Measurements from ENCODE around the gene PHACTR3.

- TF ChIP-seq EZH2phosphoT487 (IDR thresholded peaks at IDR 0.05; ENCODE audit: unreplicated experiment) (no peak), POLR2AphosphoS5 (IDR thresholded peaks at IDR 0.05; ENCODE audit: low read depth) (no peak), EZH2 (IDR thresholded peaks at IDR 0.05; ENCODE audit: low read depth, unreplicated experiment) (no peak), CREB1 (CRISPR knock-in tag; IDR thresholded peaks at IDR 0.05; ENCODE audit: low read depth) (no peak), NANOG (IDR thresholded peaks at IDR 0.05; ENCODE audit: borderline replicate concordance) (no peak), JUNB (IDR thresholded peaks at IDR 0.05; ENCODE audit: unreplicated experiment) (no peak)
- TF ChIP-seq, protein P1, sequence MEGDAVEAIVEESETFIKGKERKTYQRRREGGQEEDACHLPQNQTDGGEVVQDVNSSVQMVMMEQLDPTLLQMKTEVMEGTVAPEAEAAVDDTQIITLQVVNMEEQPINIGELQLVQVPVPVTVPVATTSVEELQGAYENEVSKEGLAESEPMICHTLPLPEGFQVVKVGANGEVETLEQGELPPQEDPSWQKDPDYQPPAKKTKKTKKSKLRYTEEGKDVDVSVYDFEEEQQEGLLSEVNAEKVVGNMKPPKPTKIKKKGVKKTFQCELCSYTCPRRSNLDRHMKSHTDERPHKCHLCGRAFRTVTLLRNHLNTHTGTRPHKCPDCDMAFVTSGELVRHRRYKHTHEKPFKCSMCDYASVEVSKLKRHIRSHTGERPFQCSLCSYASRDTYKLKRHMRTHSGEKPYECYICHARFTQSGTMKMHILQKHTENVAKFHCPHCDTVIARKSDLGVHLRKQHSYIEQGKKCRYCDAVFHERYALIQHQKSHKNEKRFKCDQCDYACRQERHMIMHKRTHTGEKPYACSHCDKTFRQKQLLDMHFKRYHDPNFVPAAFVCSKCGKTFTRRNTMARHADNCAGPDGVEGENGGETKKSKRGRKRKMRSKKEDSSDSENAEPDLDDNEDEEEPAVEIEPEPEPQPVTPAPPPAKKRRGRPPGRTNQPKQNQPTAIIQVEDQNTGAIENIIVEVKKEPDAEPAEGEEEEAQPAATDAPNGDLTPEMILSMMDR (conservative IDR thresholded peaks at IDR 0.05; ENCODE audit: low read depth in 2 of 2) = no peak
- TF ChIP-seq, protein P2, sequence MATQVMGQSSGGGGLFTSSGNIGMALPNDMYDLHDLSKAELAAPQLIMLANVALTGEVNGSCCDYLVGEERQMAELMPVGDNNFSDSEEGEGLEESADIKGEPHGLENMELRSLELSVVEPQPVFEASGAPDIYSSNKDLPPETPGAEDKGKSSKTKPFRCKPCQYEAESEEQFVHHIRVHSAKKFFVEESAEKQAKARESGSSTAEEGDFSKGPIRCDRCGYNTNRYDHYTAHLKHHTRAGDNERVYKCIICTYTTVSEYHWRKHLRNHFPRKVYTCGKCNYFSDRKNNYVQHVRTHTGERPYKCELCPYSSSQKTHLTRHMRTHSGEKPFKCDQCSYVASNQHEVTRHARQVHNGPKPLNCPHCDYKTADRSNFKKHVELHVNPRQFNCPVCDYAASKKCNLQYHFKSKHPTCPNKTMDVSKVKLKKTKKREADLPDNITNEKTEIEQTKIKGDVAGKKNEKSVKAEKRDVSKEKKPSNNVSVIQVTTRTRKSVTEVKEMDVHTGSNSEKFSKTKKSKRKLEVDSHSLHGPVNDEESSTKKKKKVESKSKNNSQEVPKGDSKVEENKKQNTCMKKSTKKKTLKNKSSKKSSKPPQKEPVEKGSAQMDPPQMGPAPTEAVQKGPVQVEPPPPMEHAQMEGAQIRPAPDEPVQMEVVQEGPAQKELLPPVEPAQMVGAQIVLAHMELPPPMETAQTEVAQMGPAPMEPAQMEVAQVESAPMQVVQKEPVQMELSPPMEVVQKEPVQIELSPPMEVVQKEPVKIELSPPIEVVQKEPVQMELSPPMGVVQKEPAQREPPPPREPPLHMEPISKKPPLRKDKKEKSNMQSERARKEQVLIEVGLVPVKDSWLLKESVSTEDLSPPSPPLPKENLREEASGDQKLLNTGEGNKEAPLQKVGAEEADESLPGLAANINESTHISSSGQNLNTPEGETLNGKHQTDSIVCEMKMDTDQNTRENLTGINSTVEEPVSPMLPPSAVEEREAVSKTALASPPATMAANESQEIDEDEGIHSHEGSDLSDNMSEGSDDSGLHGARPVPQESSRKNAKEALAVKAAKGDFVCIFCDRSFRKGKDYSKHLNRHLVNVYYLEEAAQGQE (IDR thresholded peaks at IDR 0.05; ENCODE audit: unreplicated experiment) = no peak
- TF ChIP-seq, protein P3, sequence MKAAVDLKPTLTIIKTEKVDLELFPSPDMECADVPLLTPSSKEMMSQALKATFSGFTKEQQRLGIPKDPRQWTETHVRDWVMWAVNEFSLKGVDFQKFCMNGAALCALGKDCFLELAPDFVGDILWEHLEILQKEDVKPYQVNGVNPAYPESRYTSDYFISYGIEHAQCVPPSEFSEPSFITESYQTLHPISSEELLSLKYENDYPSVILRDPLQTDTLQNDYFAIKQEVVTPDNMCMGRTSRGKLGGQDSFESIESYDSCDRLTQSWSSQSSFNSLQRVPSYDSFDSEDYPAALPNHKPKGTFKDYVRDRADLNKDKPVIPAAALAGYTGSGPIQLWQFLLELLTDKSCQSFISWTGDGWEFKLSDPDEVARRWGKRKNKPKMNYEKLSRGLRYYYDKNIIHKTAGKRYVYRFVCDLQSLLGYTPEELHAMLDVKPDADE (IDR thresholded peaks at IDR 0.05) = no peak
Measured at GRCh38 chr20:59825563-59825920, 221.2 kb downstream of the PHACTR3 start.
